IMR-90 (cell line): Measurements from ENCODE around the gene LAMB1. TPM values are rescaled to one million over a fixed set of nuclear protein-coding genes. Genes with fewer than 3 reads are reported as not detected.

Experiments used
- ATAC-seq: fragments of 200-7000 bp; cut with Tn5 transposase; 2 replicates; pipeline ENCODE4 v1.9.1; 2020; ENCODE audit warnings: low read depth, mild to moderate bottlenecking, moderate library complexity
- BruUV-seq: library from RNA; stranded (reverse); fragments of 400-500 nt; replicated peaks from 2 replicates; lab custom pipeline; 2021; lab: Mats Ljungman, UMichigan
- CTCF ChIA-PET: fragments of 300-600 bp; formaldehyde crosslinking; extraction: SDS; loops from one replicate; lab custom pipeline; 2021; ENCODE audit warnings: antibody characterized with exemption; lab: Yijun Ruan, JAX
- POLR2A ChIA-PET: fragments of 300-600 bp; sonication (Branson Sonifier 250); formaldehyde crosslinking; loops from one replicate; lab custom pipeline; 2022; ENCODE audit warnings: antibody characterized with exemption; ENCODE audit not compliant: unreplicated experiment; lab: Charles Lee
- DNase-seq: peaks from one replicate; pipeline ENCODE4 v3.0.0; 2013
- H2AFZ ChIP-seq: replicated peaks from 2 replicates; pipeline ENCODE3; 2013; ENCODE audit warnings: low read length, mild to moderate bottlenecking; ENCODE audit not compliant: poor library complexity
- H2AK5ac ChIP-seq: 2 replicates; pipeline ENCODE4 v1.6.1; 2013; ENCODE audit warnings: low read depth, low read length, inconsistent platforms
- H2AK9ac ChIP-seq: replicated peaks from 2 replicates; pipeline ENCODE3; 2013; ENCODE audit warnings: mild to moderate bottlenecking, low read depth, low read length, moderate library complexity; ENCODE audit not compliant: poor library complexity
- H2BK120ac ChIP-seq: 2 replicates; pipeline ENCODE4 v1.6.1; 2013; ENCODE audit warnings: low read depth, low read length, inconsistent platforms
- H2BK15ac ChIP-seq: 3 replicates; pipeline ENCODE4 v1.6.1; 2013; ENCODE audit warnings: low read depth, low read length, inconsistent platforms
- H2BK20ac ChIP-seq: 2 replicates; pipeline ENCODE4 v1.6.1; 2013; ENCODE audit warnings: low read depth, mild to moderate bottlenecking, inconsistent platforms, low read length, moderate library complexity
- H2BK5ac ChIP-seq: 2 replicates; pipeline ENCODE4 v1.6.1; 2013; ENCODE audit warnings: mild to moderate bottlenecking, low read depth, low read length, inconsistent platforms; ENCODE audit not compliant: poor library complexity, severe bottlenecking
- H3K14ac ChIP-seq: replicated peaks from 2 replicates; pipeline ENCODE4 v1.6.1; 2013; ENCODE audit warnings: low read depth, low read length, inconsistent platforms
- H3K18ac ChIP-seq: 2 replicates; pipeline ENCODE4 v1.6.1; 2013; ENCODE audit warnings: low read depth, low read length, control low read depth
- H3K23ac ChIP-seq: 2 replicates; pipeline ENCODE4 v1.6.1; 2013; ENCODE audit warnings: low read depth, low read length, inconsistent platforms
- H3K27ac ChIP-seq: 2 replicates; pipeline ENCODE4 v1.5.1; 2013; ENCODE audit warnings: mild to moderate bottlenecking, control low read depth, low read length; ENCODE audit not compliant: insufficient read depth
- H3K27me3 ChIP-seq: 2 replicates; pipeline ENCODE4 v1.6.1; 2013; ENCODE audit warnings: low read length; ENCODE audit not compliant: control insufficient read depth, insufficient read depth
- H3K36me3 ChIP-seq: 2 replicates; pipeline ENCODE4 v1.6.1; 2013; ENCODE audit warnings: low read length, mixed read lengths; ENCODE audit not compliant: control insufficient read depth, insufficient read depth
- H3K4ac ChIP-seq: 2 replicates; pipeline ENCODE4 v1.6.1; 2013; ENCODE audit warnings: low read depth, low read length, inconsistent platforms
- H3K4me1 ChIP-seq: 2 replicates; pipeline ENCODE4 v1.6.1; 2013; ENCODE audit warnings: low read length, mixed read lengths; ENCODE audit not compliant: control insufficient read depth, insufficient read depth
- H3K4me2 ChIP-seq: 2 replicates; pipeline ENCODE4 v1.6.1; 2013; ENCODE audit warnings: low read depth, mild to moderate bottlenecking, control low read depth, low read length, moderate library complexity
- H3K4me3 ChIP-seq: 2 replicates; pipeline ENCODE4 v1.5.1; 2013; ENCODE audit warnings: low read depth, mild to moderate bottlenecking, control low read depth, low read length, moderate library complexity; ENCODE audit not compliant: insufficient read depth
- H3K56ac ChIP-seq: 2 replicates; pipeline ENCODE4 v1.6.1; 2013; ENCODE audit warnings: low read length, inconsistent platforms; ENCODE audit not compliant: insufficient read depth; ENCODE audit errors: extremely low read depth
- H3K79me1 ChIP-seq, 2 experiments: 2 replicates each; pipeline ENCODE4 v1.6.1; 2013; ENCODE audit warnings: low read length in 2 of 2, inconsistent platforms in 1 of 2, low read depth in 1 of 2
- H3K9ac ChIP-seq: 2 replicates; pipeline ENCODE4 v1.6.1; 2013; ENCODE audit warnings: low read depth, low read length, control low read depth
- H3K9me1 ChIP-seq: 2 replicates; pipeline ENCODE4 v1.6.1; 2013; ENCODE audit warnings: low read length, inconsistent platforms; ENCODE audit not compliant: insufficient read depth
- H3K9me3 ChIP-seq: 2 replicates; pipeline ENCODE4 v1.6.1; 2013; ENCODE audit warnings: low read length; ENCODE audit not compliant: control insufficient read depth, insufficient read depth
- H4K20me1 ChIP-seq: 2 replicates; pipeline ENCODE4 v1.6.1; 2013; ENCODE audit warnings: low read length, inconsistent platforms; ENCODE audit not compliant: insufficient read depth
- H4K5ac ChIP-seq: 2 replicates; pipeline ENCODE4 v1.6.1; 2013; ENCODE audit warnings: mild to moderate bottlenecking, low read depth, low read length, control low read depth
- H4K8ac ChIP-seq, 2 experiments: 2 replicates each; pipeline ENCODE4 v1.6.1; 2013; ENCODE audit warnings: low read depth in 2 of 2, low read length in 2 of 2, control low read depth in 1 of 2, inconsistent platforms in 1 of 2
- H4K91ac ChIP-seq: 2 replicates; pipeline ENCODE4 v1.6.1; 2013; ENCODE audit warnings: low read depth, low read length, inconsistent platforms; ENCODE audit not compliant: insufficient read depth
- CEBPB ChIP-seq: IDR thresholded peaks from 2 replicates; pipeline ENCODE4 v1.6.1; 2012; ENCODE audit warnings: low read depth, low read length, improper control_type of control experiment
- CTCF ChIP-seq: conservative IDR thresholded peaks from 2 replicates; pipeline ENCODE4 v1.5.1; 2012; ENCODE audit warnings: mild to moderate bottlenecking, low read depth, low read length, improper control_type of control experiment
- MAFK ChIP-seq: IDR thresholded peaks from 2 replicates; pipeline ENCODE4 v1.6.1; 2012; ENCODE audit warnings: low read depth, low read length, improper control_type of control experiment
- MAZ ChIP-seq: IDR thresholded peaks from 2 replicates; pipeline ENCODE4 v1.6.1; 2012; ENCODE audit warnings: low read depth, mild to moderate bottlenecking, low read length, improper control_type of control experiment, moderate library complexity, borderline replicate concordance
- RAD21 ChIP-seq: IDR thresholded peaks from 2 replicates; pipeline ENCODE4 v1.6.1; 2012; ENCODE audit warnings: low read length, improper control_type of control experiment
- RFX5 ChIP-seq: IDR thresholded peaks from 2 replicates; pipeline ENCODE4 v1.8.0; 2012; ENCODE audit warnings: low read depth, mild to moderate bottlenecking, low read length, moderate library complexity
- SMC3 ChIP-seq: fragments of 150-350 bp; IDR thresholded peaks from 2 replicates; pipeline ENCODE4 v1.6.1; 2016; ENCODE audit warnings: low read depth, mild to moderate bottlenecking, antibody characterized with exemption, low read length, moderate library complexity
- WGBS, 2 experiments: methylation state at CpG; one replicate each; pipeline versions ENCODE4 v1.1.5 to v1.1.7; 2013; ENCODE audit warnings: missing lambda C conversion rate in 2 of 2; ENCODE audit not compliant: insufficient read length in 1 of 2; ENCODE audit errors: extremely low coverage in 2 of 2; 5-methylcytosine and 5-hydroxymethylcytosine counted together
- dilution Hi-C: fragments of 300-500 bp; cut with HindIII; formaldehyde crosslinking; loops from one replicate; pipeline ENCODE4 v1.14.3; 2018; ENCODE audit warnings: low sequenced_read_pairs; ENCODE audit not compliant: unreplicated experiment
- in situ Hi-C: fragments of 300-500 bp; cut with MboI; formaldehyde crosslinking; loops from 3 replicates; pipeline ENCODE4 v1.14.3; 2019; ENCODE audit warnings: low sequenced_read_pairs, inconsistent platforms, mixed read lengths
- intact Hi-C: fragments of 100-400 bp; cut with micrococcal nuclease; formaldehyde crosslinking; loops from 2 replicates; pipeline ENCODE4 v1.10.0; 2022
- polyA plus RNA-seq, 3 experiments: library from polyadenylated mRNA; depleted of rRNA; stranded (reverse); fragments of >200 nt; gene quantifications; 2 replicates each; pipeline ENCODE4 v1.2.3, GENCODE V29; 2012; ENCODE audit warnings: low replicate concordance in 1 of 3
- total RNA-seq: library from RNA; depleted of rRNA; stranded (reverse); fragments of >200 nt; gene quantifications from 2 replicates; pipeline ENCODE4 v1.2.3, GENCODE V29; 2012

Gene LAMB1
- total and polyA plus RNA-seq, 2 of the 4 experiments (the other 2 are of a cell fraction), result 114 to 117 TPM

GRCh38 chr7:107915541-107915940, 87.4 kb downstream of the LAMB1 start:
- Histone ChIP-seq H3K9me1 (peaks cover 3% of the 10 kb centered on the region), H3K23ac (no peak overlapping the region), H3K9ac (no peak overlapping the region), H4K91ac (no peak overlapping the region), H2AK5ac (no peak overlapping the region), H3K36me3 (peaks cover 21% of the 10 kb centered on the region), H2BK15ac (no peak overlapping the region), H2AFZ (no peak overlapping the region), H2AK9ac (no peak overlapping the region), H3K18ac (no peak overlapping the region), H3K27me3 (no peaks in the 10 kb centered on the region), H2BK20ac (no peak overlapping the region), H3K27ac (no peak overlapping the region), H4K5ac (no peak overlapping the region), H3K14ac (no peak overlapping the region), H3K4me1 (peaks cover 3% of the 10 kb centered on the region; the same call in 1 of the 2 replicates), H3K9me3 (no peaks in the 10 kb centered on the region), H4K8ac (no peak overlapping the region), H3K4me2 (no peak overlapping the region), H3K4me3 (no peak overlapping the region), H3K79me1 (peaks cover 6 to 13% of the 10 kb centered on the region in 2 experiments; a peak in 3 of 4 replicates), H3K56ac (no peak overlapping the region), H2BK5ac (no peak overlapping the region), H2BK120ac (no peak overlapping the region), H3K4ac (no peak overlapping the region), H4K20me1 (no peaks in the 10 kb centered on the region)
- TF ChIP-seq RFX5 (no peak), MAFK (no peak), SMC3 (no peak), MAZ (no peak), CTCF (no peak), CEBPB (no peak), RAD21 (no peak)
- dilution Hi-C loops, result no loop called here
- intact Hi-C loops, result no loop called here
- POLR2A ChIA-PET, result no interaction called here
- ATAC-seq, result no peak
- in situ Hi-C loops, result no loop called here
- CTCF ChIA-PET, result no interaction called here
- BruUV-seq, result no TSS peak
- no CpG with 5 or more reads among the region's 2 CpGs for WGBS, 2 experiments
- no peak for DNase-seq
